Epithelial cell of proximal tubule (primary cell): ENCODE measurements around the gene PRRG2. TPM values are rescaled to one million over a fixed set of nuclear protein-coding genes. Genes with fewer than 3 reads are reported as not detected.

Experiments used
- DNase-seq: peaks from one replicate; pipeline ENCODE4 v3.0.0-alpha.2; 2011; ENCODE audit warnings: low read depth
- H3K4me3 ChIP-seq: 2 replicates; pipeline ENCODE4 v1.5.1; 2011; ENCODE audit warnings: low read depth, mild to moderate bottlenecking, low read length
- CTCF ChIP-seq: conservative IDR thresholded peaks from 2 replicates; pipeline ENCODE4 v1.5.1; 2012; ENCODE audit warnings: low read depth, mild to moderate bottlenecking, low read length
- total RNA-seq: library from RNA; depleted of rRNA; stranded (reverse); fragments of >200 nt; gene quantifications from 2 replicates; pipeline ENCODE4 v1.2.3, GENCODE V29; 2015

Gene PRRG2
- total RNA-seq, 1 donor from 2014 or later, result 1.0 TPM

GRCh38 chr19:49566302-49566701 is 14.8 kb upstream of the PRRG2 start:
- H3K4me3 ChIP-seq, result no peak overlapping the region
- no peak for DNase-seq
- TF ChIP-seq CTCF, result no peak

DNA sequence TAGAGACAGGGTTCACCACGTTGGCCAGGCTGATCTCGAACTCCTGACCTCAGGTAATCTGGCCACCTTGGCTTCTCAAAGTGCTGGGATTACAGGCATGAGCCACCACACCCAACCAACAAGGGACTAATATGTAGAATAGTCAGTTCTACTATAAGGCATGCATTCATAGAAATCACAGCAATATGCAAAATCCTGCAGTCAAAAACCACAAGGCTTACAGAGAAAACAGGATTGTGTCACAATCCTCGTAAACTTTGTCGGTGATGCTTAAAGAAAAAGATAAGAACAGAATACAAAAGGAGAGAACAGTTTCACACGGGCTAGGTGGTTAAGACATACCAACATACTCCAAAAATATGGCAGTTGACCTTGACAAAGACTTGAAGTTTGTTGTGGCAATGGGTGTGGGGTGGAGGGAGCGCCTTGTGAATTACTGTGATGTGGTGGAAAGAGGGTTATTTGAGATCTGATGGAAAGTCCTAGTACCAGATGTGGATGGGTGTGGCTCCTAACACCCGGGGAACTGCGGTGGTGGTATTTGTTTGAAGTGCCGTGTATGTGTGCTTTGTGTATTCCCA is 13.2 kb upstream of the PRRG2 start:
- no peak for DNase-seq
- no peak for TF ChIP-seq CTCF

DNA sequence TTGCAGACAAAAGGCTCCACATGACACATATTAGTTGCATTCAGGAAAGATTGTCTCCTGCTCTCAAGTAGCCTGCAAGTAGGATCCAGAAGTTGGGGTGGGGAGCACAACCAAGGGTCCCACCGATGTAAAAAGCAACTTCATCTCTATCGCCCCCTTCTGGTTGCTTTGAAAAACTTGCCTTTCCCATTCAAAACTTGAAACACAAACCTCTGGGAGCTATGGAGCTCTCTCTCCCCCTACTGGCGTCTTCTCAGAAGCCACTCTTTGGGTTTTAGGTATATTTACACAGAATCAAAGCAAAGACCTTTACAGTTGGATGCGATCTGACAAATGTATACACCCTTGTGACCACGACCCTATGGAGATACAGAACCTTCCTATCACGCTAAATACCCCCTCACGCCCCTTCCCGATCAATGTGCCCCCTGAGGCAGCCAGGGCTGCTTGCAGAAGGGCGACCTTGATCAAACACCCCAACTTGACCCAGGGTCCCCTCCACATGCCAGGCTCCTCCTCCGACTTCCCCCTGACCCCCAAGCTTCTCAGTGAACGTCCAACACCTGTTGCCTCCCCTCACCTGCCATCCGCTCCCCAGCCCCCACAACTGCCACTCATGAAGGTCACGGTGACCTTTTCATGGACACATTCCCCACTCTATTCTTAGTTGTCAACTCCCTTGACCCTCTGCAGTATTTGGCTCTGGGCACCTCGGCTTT is 10.8 kb upstream of the PRRG2 start:
- H3K4me3 ChIP-seq, result no peak overlapping the region
- TF ChIP-seq CTCF, result peak; percentile 99
- no peak for DNase-seq

More for the DNA sequence above, 13.2 kb upstream of the PRRG2 start:
- H3K4me3 ChIP-seq, result no peak overlapping the region

GRCh38 chr19:49570997-49571676 is 10.0 kb upstream of the PRRG2 start:
- peak; percentile 30 for TF ChIP-seq CTCF
- no peak overlapping the region for H3K4me3 ChIP-seq
- DNase-seq, result no peak

DNA sequence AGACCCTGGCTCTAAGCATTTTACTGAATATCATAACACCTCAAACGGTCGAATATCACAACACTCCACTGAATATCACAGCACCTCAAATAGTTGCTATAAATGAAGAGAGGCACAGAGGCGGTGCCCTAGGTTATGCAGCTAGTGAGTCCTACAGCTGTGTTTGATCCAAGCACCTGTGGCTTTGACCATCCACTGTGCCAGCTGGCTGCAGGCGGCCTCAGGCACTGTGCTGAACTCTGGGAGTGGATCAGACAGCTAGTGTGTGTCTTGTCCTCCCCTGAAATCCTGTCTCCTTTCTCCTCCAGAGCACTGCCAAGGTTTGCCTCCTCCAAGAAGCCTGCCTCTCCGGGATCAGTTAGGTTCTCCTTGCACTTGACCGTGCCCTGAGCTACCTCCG is 8.1 kb upstream of the PRRG2 start:
- no peak for DNase-seq
- TF ChIP-seq CTCF, result no peak
- no peak overlapping the region for H3K4me3 ChIP-seq

GRCh38 chr19:49573425-49573824 is 7.7 kb upstream of the PRRG2 start:
- no peak for TF ChIP-seq CTCF
- no peak for DNase-seq
- H3K4me3 ChIP-seq, result no peak overlapping the region
